Measurements from ENCODE around the gene LCNL1. TPM values are rescaled to one million over a fixed set of nuclear protein-coding genes. Genes with fewer than 3 reads are reported as not detected.

LCNL1 gene
- total and polyA plus RNA-seq, 2 of the 13 experiments (the other 11 are each of a cell fraction or from before 2014, with no cell fraction given) = not detected

- TF ChIP-seq ZNF280D (CRISPR knock-in tag; IDR thresholded peaks at IDR 0.05) (peak; percentile 72; the same call in 1 of the 2 replicates), ZNF615 (CRISPR knock-in tag; IDR thresholded peaks at IDR 0.05; ENCODE audit: borderline replicate concordance) (no peak), ZNF777 (CRISPR knock-in tag; IDR thresholded peaks at IDR 0.05) (peak; percentile 64), FOXJ3 (CRISPR knock-in tag; IDR thresholded peaks at IDR 0.05; ENCODE audit: borderline replicate concordance) (no peak), TOPORS (CRISPR knock-in tag; IDR thresholded peaks at IDR 0.05) (no peak), ZNF512 (CRISPR knock-in tag; IDR thresholded peaks at IDR 0.05) (no peak), KDM4B (CRISPR knock-in tag; IDR thresholded peaks at IDR 0.05) (no peak), TMF1 (CRISPR knock-in tag; IDR thresholded peaks at IDR 0.05; ENCODE audit: low read depth) (peak; percentile 43; the same call in 1 of the 2 replicates), ZFP37 (CRISPR knock-in tag; IDR thresholded peaks at IDR 0.05; ENCODE audit: borderline replicate concordance) (no peak), ZKSCAN5 (CRISPR knock-in tag; IDR thresholded peaks at IDR 0.05) (no peak), RFX1 (IDR thresholded peaks at IDR 0.05) (no peak), ZNF772 (CRISPR knock-in tag; IDR thresholded peaks at IDR 0.05) (no peak), IRF1 (CRISPR knock-in tag; IDR thresholded peaks at IDR 0.05; ENCODE audit: low read depth) (no peak), RBFOX2 (IDR thresholded peaks at IDR 0.05; ENCODE audit: low read depth, low read length) (peak; percentile 97), ZFP1 (CRISPR knock-in tag; IDR thresholded peaks at IDR 0.05) (no peak), DMAP1 (CRISPR knock-in tag; IDR thresholded peaks at IDR 0.05) (peak; percentile 90), ZNF577 (CRISPR knock-in tag; IDR thresholded peaks at IDR 0.05; ENCODE audit: borderline replicate concordance, low read depth) (no peak), ZNF749 (CRISPR knock-in tag; IDR thresholded peaks at IDR 0.05; ENCODE audit: borderline replicate concordance) (0 out of 2 replicates have a peak, but pooled peaks have one; percentile 61)
- TF ChIP-seq, protein P1, sequence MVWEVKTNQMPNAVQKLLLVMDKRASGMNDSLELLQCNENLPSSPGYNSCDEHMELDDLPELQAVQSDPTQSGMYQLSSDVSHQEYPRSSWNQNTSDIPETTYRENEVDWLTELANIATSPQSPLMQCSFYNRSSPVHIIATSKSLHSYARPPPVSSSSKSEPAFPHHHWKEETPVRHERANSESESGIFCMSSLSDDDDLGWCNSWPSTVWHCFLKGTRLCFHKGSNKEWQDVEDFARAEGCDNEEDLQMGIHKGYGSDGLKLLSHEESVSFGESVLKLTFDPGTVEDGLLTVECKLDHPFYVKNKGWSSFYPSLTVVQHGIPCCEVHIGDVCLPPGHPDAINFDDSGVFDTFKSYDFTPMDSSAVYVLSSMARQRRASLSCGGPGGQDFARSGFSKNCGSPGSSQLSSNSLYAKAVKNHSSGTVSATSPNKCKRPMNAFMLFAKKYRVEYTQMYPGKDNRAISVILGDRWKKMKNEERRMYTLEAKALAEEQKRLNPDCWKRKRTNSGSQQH (CRISPR knock-in tag; IDR thresholded peaks at IDR 0.05; ENCODE audit: low read depth) = 0 out of 2 replicates have a peak, but pooled peaks have one; percentile 29
- TF ChIP-seq, protein P2, sequence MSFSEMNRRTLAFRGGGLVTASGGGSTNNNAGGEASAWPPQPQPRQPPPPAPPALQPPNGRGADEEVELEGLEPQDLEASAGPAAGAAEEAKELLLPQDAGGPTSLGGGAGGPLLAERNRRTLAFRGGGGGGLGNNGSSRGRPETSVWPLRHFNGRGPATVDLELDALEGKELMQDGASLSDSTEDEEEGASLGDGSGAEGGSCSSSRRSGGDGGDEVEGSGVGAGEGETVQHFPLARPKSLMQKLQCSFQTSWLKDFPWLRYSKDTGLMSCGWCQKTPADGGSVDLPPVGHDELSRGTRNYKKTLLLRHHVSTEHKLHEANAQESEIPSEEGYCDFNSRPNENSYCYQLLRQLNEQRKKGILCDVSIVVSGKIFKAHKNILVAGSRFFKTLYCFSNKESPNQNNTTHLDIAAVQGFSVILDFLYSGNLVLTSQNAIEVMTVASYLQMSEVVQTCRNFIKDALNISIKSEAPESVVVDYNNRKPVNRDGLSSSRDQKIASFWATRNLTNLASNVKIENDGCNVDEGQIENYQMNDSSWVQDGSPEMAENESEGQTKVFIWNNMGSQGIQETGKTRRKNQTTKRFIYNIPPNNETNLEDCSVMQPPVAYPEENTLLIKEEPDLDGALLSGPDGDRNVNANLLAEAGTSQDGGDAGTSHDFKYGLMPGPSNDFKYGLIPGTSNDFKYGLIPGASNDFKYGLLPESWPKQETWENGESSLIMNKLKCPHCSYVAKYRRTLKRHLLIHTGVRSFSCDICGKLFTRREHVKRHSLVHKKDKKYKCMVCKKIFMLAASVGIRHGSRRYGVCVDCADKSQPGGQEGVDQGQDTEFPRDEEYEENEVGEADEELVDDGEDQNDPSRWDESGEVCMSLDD (CRISPR knock-in tag; IDR thresholded peaks at IDR 0.05; ENCODE audit: borderline replicate concordance) = peak; percentile 48; the same call in 1 of the 2 replicates
These were observed 32.8 kb upstream of the LCNL1 start (continued) for GRCh38 chr9:136949817-136950655.
